GM18499 (cell line): Measurements from ENCODE around the gene OR6K2.
A peak's percentile ranks its signal among the peaks of the same experiment; 100 is the strongest.
"Not testable (repeated sequence)": the region's sequence is repeated elsewhere in the genome, so short reads cannot be mapped to it uniquely, and the experiment has no call there.

Experiments used
- ATAC-seq: cut with Tn5 transposase; IDR thresholded peaks from one replicate; pipeline ENCODE4 v1.9.1; 2021; ENCODE audit warnings: moderate number of reproducible peaks; ENCODE audit not compliant: insufficient read depth, unreplicated experiment

Gene OR6K2, protein sequence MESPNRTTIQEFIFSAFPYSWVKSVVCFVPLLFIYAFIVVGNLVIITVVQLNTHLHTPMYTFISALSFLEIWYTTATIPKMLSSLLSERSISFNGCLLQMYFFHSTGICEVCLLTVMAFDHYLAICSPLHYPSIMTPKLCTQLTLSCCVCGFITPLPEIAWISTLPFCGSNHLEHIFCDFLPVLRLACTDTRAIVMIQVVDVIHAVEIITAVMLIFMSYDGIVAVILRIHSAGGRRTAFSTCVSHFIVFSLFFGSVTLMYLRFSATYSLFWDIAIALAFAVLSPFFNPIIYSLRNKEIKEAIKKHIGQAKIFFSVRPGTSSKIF

GRCh38 chr1:158700552-158700951, at the start of gene OR6K2:
OR6K2 (minus strand) TSS chr1:158700652; CDS start chr1:158700652, 0 bp downstream.
- no peak for ATAC-seq

DNA sequence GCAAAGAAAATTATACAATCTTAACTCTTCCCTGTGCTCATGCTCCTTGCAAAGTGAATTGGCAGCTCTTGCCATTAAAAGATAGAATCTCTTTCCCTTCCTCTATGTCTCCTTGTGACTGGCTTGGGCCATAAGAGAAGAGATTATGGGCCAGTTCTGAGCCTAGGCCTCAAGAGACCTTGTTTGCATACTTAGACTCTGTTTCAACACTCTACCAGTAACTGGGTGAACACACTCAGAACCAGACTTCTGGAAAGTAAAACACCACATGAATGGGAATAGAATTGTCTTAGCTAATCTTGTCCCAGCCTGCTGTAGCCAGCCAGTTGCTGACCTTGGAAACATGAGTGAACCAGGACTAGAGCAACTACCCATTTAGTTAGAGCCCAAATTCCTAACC, 35.4 kb upstream of the OR6K2 start:
- ATAC-seq = no peak

DNA sequence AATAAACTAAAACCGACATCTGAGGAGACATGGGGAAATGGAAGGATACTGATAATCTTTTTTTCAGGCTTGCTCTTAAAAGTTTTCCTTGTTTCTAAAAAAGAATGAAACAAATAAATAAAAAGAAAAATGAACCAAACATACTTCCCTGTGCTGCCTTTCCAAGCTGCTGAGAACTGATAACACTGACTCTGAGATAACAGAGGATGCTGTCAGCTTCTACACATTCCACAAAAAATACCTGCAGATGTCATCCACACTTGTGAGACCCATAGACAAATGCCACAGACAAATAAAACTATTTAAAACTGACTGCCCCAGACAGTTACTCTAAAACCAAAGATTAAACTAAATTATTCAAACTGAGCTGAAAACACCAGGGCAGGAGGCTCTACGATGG, 32.1 kb upstream of the OR6K2 start:
- ATAC-seq = no peak

DNA sequence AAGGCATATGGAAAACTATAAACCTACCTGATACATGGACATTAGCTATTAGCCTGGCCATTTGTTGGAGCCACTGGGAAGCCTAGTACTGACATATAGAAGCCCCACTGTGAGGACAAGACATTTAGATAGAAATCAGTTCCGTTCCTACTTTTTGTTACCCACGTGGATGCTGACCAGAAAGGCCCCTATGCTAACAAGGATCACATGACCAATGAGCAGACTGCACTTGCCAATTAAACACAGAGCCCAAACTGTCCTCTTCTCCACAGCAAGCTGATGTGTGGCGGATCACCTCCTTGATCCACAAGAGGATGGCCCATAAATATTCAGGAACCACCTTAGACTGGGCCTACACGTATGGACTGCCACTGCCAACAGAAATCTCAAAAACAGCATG, 31.3 kb upstream of the OR6K2 start:
- no peak for ATAC-seq

DNA sequence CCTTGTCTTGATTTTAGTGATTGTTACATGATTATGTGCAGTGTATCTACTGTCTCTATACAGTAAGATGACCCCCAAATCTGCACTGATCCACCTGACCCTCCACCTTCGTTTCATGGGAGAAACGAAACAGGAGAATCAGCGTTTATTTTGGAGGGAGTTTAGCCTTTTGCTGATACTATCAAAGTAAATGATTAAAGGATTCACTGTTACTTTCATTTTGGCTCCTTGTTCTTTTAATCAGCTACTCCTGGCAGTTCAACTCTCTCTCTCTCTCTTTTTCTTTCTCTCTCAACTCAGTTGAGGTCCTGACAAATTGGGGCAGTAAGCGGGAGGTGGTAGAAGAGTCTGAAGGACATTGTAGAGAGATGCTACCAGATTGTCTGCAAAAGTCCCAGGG, 30.0 kb upstream of the OR6K2 start:
- no peak for ATAC-seq

DNA sequence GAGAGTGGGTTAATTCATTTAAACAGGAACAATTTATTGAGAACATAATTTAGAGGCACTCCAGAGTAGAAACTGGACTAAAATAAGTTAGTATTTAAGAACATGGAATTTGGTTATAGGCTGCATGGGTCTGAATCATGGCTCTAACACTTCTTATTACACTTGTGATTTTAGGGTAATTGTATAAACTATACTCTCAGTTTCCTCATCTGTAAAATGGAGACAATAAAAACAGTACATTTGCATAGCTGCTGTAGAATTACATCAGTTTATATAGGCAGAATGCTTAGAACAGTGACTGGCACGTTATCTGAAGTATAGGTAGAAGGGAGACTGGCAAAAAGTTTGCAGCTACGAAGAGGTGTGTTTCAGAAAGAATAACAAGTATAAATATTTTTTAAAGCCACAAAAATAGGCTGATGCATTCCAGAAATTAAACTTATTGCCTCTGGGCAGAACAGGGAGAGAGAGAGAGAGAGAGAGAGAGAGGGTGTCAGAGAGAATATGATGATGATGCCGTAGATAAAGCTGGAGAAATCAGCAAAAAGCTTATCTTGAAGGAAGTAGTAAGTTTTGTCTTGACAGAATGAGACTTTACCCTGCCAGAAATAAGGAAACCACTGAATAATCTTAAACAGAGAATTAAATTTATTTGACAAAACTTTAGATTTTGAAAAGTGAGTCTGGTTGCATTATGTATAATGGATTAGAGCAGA, 28.2 kb upstream of the OR6K2 start:
- no peak for ATAC-seq

DNA sequence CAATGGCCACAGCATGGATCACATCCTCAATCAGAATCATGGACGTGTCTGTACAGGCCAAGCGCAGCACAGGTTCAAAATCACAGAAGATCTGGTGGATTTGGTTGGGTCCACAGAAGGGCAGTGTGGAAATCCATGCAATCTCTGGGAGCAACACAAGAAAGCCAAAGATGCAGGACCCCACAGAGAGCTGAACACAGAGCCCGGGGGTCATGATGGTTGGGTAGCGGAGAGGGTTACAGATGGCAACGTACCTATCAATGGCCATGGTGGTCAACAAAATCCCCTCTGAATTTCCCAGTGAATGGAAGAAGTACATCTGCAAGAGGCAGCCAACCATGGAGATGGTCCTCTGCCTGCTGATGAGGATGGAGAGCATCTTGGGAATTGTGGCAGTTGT, 24.0 kb upstream of the OR6K2 start:
- ATAC-seq = no peak

DNA sequence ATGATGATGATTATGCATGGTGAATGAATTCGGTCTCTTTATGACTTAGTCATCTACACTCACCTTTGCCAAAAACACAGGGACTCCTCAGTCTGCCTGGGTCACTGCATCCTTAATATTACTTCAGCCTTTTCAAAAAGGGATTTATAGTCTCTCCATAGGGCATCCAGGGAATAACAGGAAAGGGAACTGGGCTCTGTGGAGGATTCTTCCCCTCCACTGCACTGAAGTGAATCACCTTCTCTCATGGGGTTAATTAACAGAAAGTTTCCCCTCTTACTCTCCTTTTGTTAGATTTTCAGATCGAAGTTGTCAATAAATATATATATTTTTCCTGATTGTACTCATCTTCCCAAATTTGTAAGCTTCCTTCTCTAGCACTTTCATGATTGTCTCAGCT, 20.2 kb upstream of the OR6K2 start, which contains the start of gene OR6K3:
Gene OR6K3 (minus strand): TSS at position 101 of the 400 bp plus-strand sequence. CDS start 2,605 bp downstream, outside the sequence.
- no peak for ATAC-seq

DNA sequence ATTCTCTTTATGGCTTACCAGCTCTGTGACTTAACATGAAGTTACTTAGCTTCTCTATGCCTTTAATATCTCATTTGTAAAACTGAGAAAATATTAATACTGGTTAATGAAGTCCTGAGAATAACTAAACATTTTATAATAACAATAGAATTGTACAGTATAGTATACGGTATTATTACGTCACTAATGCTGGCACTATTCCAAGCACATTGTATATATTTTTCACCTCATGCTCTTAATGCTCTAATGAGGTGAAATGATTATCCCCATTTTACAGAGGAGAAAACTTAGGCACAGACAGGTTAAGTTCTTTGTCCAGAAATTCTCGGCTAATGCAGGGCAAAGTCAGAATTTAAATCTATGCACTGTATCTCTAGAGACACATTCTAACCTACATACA, 19.2 kb upstream of the OR6K2 start:
- no peak for ATAC-seq

- ATAC-seq = no peak
These were observed 16.9 kb upstream of the OR6K2 start for GRCh38 chr1:158717344-158717743.

DNA sequence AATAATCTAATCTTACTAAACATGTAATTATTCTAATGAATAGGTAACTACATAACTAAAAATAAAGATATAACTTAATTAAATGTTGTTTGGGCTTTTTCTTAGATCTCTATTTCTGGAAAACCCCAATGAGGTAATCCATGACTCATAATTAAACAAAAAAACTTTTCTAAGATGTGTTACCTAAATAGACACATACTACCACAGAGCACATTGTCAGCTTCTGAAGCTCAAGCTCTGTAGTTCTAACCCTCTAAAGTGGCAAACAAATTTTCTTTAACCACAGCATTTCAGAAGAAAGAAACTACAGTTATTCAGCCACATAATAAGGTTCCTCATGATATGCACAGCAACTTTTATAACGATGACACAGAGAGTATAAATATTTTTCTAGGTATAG, 15.9 kb upstream of the OR6K2 start:
- peak; percentile 74 for ATAC-seq

- no peak for ATAC-seq
These were observed 14.3 kb upstream of the OR6K2 start for GRCh38 chr1:158714754-158715153.

GRCh38 chr1:158711098-158711497, 10.6 kb upstream of the OR6K2 start:
- ATAC-seq = no peak

GRCh38 chr1:158706096-158706495, 5.6 kb upstream of the OR6K2 start:
- ATAC-seq = no peak

GRCh38 chr1:158694596-158694995, 5.9 kb downstream of the OR6K2 start:
- ATAC-seq = no peak

DNA sequence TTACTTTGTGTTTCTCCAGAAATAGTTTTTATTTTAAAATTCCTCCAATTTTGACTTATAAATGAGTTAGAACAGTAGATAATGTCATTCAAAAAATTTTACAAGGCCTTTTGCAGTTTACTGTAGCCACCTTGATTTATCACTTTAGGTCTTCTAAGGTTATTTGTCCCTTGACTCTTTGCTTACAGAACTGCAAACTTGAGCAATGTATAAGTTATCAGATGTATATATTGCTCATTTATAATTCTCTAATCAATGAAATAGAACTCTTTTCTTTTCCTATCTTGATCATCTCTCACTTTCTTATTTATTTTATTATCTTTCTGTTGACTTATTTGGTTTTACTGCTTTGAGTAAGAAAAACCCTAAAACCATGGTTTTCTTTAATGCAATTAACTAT, 8.1 kb downstream of the OR6K2 start:
- no peak for ATAC-seq

- no peak for ATAC-seq
These were observed 8.5 kb downstream of the OR6K2 start for GRCh38 chr1:158691907-158692306.

- not testable (repeated sequence) for ATAC-seq
These were observed 9.3 kb downstream of the OR6K2 start for GRCh38 chr1:158691149-158691548.

DNA sequence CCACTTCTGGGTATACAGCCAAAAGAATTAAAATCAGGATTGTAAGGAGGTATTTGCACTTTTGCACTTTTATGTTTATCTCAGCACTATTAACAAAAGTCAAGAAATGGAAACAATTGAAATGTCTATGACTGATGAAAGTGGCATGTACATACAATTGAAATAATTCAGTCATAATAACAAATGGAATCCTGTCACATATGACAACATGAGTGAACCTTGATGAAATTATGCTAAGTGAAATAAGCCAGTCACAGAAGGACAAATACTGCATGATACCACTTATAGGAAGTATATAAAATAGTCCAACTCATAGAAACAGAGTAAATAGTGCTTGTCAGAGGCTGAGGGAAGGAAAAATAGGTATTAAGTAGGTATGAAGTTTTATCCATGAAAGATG, 10.6 kb downstream of the OR6K2 start:
- no peak for ATAC-seq

DNA sequence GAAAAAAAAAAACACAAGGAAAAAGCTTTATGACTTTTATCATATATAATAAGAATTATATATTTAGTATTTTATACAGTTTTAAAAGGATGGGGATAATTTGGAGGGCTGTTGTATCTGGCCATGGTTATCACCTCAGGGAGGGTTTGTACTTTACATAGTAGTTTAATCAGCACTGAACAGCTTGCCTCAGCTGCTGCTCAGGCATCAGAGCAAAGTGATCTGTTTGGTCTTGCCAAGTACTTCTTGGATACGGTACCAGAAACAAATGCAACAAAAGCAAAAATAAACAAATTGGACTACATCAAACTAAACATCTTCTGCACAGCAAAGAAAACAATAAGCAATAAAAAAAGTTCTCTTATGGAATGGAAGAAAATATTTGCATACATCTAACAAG, 11.3 kb downstream of the OR6K2 start:
- no peak for ATAC-seq

- ATAC-seq = not testable (repeated sequence)
These were observed 12.1 kb downstream of the OR6K2 start for GRCh38 chr1:158688343-158688742.

GRCh38 chr1:158687037-158687436, 13.4 kb downstream of the OR6K2 start:
- ATAC-seq = no peak
